K562 treated with DMSO at 1 percent for 24 hours (cell line): ENCODE data around the gene TBCD. TPM values are rescaled to one million over a fixed set of nuclear protein-coding genes. Genes with fewer than 3 reads are reported as not detected.

ENCODE experiments used
- total RNA-seq: library from RNA; unstranded; fragments of 300-600 nt; gene quantifications from 2 replicates; pipeline ENCODE4 v1.2.3, GENCODE V29; 2022; ENCODE audit warnings: low read depth; ENCODE audit not compliant: insufficient read depth

The TBCD gene
- 102 and 112 TPM in 2 replicates for total RNA-seq

DNA sequence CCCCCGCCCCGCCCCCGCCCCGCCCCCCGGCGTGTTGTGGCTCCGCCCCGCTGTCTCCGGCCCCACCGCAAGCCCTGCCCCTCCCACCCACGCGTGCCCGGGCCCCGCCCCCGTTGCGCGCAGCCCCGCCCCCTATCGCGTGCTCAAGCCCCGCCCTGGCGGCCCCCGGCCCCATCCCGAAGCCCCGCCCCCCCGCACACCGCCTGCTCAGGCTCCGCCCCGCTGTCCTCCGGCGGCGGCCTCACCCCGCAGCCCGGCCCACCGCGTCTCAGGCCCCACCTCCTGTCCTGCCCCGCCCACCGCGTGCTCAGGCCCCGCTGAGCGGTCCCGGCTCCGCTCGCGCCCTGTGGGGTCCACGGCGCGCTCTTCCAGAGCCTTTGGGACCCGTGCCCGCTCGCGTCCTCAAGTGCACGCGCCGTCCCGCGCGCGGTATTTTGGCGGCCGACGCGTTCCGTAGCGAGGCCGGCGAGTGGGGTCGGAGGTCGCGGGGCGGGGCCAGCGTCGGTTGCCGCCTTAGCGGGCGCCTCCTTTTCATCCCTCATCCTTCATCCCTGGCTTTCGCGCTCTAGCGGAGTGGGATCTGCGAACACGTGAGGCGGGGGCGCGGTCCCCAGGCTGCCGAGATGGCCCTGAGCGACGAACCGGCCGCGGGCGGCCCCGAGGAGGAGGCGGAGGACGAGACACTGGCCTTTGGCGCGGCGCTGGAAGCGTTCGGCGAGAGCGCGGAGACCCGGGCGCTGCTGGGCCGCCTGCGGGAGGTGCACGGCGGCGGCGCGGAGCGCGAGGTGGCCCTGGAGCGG is at the start of gene TBCD:
TBCD (plus strand) TSS at position 495 of the 800 bp plus-strand sequence; CDS start at position 624, 129 bp downstream.

DNA sequence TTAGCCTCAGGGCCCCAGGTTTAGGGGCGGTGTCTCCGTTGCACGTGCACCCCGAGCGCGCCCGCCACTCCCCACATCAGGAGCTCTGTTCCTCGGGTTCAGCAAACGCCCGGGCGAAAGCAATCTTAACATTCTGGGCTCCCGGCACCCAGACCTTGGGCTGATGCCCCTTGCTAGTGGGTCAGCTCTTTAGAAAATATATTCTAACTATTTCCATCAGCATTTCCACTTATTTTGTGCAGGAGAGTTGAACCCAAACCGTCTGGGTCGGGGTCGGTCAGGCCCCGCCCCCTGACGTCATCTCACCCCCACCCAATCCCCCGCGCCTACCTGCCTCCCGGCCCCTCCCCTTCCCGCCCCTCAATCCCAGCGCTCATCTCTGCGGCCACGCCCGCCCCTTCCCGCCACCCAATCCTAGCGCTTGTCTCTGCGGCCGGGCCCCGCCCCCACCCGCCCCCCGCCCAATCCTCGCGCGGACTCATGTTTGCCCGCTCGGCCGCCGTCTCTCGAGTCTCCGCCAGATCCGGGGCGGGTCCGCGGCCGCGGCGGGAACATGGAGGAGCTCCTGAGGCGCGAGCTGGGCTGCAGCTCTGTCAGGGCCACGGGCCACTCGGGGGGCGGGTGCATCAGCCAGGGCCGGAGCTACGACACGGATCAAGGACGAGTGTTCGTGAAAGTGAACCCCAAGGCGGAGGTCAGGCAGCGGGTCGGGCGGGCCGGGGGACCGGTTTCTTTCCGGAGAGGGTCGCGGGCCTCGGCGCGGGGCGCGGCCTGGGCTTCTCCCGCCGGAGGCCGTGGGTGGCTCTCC is 35.5 kb upstream of the TBCD start, which contains the start of gene FN3KRP:
FN3KRP (plus strand) TSS at position 504 of the 808 bp plus-strand sequence; CDS start at position 554, 50 bp downstream.

DNA sequence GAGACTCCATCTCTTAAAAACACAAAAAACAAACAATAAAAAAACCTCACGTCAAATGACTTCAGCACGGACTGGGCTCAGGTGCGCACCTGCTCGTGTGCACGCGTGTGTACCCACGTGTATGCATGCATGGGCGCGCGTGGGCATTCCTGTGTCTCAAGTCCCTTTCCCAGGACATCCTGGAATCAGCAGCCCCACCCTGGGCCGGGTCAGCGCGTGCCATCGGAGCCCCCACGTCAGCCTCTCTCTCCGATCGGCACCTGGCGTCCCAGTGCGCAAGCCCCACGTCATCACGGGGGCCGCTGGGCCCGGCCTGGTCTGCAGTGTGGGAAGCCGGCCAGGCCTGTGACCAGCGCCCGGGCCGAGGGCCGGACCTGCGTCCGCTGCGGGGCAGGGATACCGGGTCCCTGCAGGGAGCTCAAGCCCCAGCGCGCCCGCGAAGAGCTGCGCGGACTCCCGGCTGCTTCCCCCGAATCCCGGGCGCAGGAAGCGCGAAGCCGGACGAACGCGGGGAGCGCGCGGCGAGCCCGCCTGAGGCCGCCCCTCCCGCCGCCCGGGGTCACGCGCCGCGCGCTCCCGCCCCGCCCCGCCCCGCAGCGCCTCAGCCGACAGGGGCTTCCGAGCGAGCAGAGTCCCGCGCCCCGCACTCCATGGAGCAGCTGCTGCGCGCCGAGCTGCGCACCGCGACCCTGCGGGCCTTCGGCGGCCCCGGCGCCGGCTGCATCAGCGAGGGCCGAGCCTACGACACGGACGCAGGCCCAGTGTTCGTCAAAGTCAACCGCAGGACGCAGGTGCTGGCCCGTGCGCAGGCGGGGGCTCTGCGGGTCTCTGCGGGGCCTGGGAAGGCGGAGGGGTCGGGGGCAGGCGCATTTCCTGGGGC is 16.6 kb upstream of the TBCD start, which contains the start of gene FN3K:
FN3K (plus strand) TSS at position 629 of the 880 bp plus-strand sequence; CDS start at position 651, 22 bp downstream.

DNA sequence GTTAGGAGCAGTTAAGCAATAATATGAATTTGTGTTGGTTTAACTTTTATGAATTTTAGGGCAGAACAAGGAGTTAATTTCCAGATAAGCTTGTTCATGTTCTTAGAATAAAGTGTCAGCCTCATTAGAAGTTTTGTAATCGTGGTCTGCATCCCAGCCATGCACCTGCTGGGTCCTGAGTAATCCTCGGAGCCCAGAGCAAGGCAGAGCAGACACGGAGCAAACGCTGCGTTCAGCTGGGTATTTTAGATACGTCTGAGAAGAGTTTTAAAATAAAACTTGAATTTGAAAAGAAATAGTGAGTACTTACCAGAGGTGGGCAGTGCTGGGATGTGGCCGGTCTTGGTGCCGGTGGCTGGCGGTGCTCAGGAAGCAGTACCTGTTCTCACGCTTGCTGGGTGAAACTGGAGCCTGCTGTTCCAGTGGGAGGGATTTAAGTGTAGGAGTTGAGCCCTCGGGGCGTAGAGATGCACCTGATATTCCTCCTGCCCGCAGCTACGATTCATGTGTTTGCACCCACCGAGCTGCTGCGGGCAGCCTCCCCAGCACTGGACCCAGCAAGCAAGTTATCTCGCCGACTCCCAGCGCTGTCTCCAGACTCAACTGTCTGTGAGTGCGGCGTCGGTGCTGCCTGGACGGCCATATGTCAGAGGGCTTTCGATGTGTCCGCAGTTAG is 87.9 kb downstream of the TBCD start, which contains the start of gene ZNF750:
ZNF750 (minus strand) TSS at position 406 of the 676 bp plus-strand sequence. CDS start 7,568 bp downstream, outside the sequence.

Other genes starting within 250 kb of the TBCD start
- 48.2 and 54.4 TPM in 2 replicates for gene FOXK2, start 232.3 kb upstream of the TBCD start, total RNA-seq
- 34.3 and 36.9 TPM in 2 replicates for gene WDR45B, start 103.6 kb upstream of the TBCD start, total RNA-seq
- gene RAB40B, start 53.4 kb upstream of the TBCD start, total RNA-seq: 3.7 and 6.7 TPM in 2 replicates
- 35.4 and 35.5 TPM in 2 replicates for gene FN3KRP, start 35.4 kb upstream of the TBCD start, total RNA-seq
- 26.5 and 27.3 TPM in 2 replicates for gene FN3K, start 16.4 kb upstream of the TBCD start, total RNA-seq
- not detected in 2 replicates for gene ZNF750, start 88.0 kb downstream of the TBCD start, total RNA-seq